Measurements from ENCODE around the gene ARHGAP26.

ARHGAP26 gene

DNA sequence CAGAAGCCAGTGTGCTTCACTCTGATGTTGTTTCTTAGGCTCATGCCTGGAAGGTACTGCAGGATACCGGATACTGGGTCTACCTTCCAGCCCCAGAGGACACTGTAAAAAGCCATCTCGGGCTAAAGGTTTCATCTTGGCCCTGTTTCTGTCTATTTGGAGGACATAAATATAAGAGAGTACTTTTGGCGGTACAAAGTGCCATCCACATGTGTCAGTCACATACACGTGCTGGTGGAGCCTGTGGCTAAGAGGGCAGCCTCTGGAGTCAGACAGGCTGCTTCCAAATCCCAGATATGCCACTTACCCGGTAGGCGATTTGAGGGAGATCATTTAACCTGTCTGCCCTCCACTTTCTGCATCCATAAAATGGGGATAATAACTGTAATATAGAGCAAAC lies 472.9 kb downstream of the ARHGAP26 start:
- no peak for DNase-seq

DNA sequence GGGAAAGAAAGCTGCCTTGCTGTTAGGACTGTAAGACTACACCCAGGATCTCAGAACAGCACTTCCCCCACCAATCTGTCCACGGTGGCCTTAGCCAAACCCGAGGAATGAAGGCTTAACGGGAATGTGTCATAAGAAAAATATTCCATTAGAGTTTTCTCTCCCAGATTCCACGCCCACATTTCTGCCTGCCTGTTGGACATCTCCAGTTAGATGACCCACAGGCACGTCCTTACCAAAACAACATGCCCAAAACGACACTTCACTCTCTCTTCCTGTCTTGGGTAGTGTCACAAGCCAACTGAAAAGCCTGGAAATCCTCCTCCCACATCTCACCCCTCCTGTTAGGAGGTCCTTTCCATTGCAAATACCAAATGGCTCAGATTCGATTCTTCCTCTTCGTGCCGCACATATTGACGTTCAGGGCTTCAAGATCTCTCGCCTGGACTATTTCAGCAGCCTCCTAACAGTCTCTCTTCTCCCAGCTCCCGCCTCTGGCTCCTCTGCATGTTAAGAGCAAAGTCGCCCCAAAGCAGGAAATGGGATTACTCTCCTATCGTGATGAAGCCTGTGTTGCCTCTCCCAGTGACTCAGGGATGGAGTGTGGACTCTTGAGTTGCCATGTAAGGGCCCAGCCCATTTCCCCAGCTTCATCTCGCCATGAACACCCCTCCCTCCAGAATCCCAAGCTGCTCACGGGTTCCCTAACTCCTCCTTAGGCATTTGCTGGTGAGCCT lies 474.0 kb downstream of the ARHGAP26 start:
- DNase-seq = no peak

DNA sequence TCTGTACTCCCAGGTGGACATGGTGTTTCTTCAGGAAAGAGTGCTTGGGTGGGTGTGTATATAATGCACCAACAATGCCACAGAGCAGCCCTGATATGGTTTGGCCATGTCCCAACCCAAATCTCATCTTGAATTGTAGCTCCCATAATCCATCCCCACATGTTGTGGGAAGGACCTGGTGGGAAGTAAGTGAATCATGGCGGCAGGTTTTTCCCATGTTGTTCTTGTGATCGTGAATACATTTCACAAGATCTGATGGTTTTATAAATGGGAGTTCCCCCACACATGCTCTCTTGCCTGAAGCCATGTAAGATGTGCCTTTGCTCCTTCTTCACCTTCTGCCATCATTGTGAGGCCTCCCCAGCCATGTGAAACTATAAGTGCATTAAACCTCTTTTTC lies 474.8 kb downstream of the ARHGAP26 start:
- DNase-seq = no peak

- peak; percentile 39 for DNase-seq
Observed at GRCh38 chr5:143245929-143246561, 475.9 kb downstream of the ARHGAP26 start.

- no peak for DNase-seq
Observed at GRCh38 chr5:143247134-143247815, 477.1 kb downstream of the ARHGAP26 start.

DNA sequence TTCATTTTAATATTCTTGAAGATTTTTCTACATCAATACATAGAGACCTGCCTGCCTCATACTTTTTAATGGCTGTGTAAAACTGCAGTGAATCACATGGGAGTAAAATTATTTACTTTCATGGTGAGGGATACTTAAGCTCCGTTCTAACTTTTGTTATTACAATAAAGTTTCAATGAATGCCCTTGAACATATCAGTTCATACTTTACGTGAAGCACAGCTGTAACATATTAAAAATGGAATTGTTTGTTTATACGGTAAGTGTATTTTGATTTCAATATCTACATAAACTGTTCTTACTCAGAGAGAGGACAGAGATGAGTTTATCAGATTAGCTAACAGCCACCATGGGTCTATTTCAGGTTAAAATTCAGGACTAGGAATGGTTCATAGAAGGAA lies 478.2 kb downstream of the ARHGAP26 start:
- DNase-seq = no peak

GRCh38 chr5:143248822-143249579 lies 478.8 kb downstream of the ARHGAP26 start:
- no peak for DNase-seq

DNA sequence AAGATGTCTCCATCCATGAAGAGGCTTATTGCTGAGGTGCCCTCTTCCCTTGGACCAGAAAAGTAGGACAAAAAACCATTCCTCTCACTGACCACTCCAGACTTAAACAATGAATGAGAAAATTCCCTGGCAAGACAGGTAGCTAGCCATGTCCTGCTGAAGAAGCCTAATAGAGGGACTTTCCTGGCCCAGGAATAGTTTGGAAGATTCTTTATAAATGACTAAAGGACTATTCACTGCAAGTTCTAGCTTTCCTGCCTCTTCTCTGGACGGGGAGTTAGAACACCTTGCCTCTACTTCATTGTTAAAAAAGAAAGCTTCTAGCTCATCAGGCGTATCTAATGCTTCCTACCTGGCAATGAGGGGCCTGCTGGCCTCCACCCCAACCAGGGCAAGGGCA lies 479.7 kb downstream of the ARHGAP26 start:
- no peak for DNase-seq

- DNase-seq = no peak
Observed at GRCh38 chr5:143251190-143251589, 481.0 kb downstream of the ARHGAP26 start.

GRCh38 chr5:143251946-143252345 lies 481.8 kb downstream of the ARHGAP26 start:
- no peak for DNase-seq

GRCh38 chr5:143254819-143255218 lies 484.6 kb downstream of the ARHGAP26 start:
- DNase-seq = no peak

DNA sequence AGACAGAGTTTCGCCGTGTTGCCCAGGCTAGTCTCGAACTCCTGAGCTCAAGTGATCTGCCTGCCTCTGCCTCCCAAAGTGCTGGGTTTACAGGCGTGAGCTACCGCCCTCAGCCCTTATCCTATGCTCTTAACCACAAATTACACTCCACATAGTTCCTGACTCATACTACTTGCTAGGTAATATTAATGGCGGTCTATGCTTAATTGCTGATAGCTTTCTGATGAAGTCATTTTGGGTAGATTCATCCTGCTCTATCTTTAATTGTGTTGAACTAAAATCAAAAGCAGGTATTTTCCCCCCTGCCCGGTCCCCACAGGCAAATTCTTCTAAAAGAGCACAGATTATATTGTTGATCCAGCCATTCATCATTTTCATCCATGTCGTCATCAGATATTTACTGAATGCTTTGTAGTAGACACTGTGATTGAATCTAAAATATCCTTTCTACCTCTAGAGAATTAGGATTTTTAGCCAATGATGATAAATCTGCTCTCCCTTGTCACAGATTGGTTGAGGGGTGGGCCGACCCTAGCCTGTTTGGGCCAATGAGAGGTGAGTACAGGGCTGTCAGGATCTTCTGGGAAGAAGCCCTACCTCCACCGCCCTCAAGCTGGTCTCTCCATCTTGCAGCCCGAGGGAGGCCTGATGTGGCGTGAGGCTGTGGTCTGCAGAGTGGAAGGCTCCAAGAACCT lies 488.5 kb downstream of the ARHGAP26 start:
- DNase-seq = no peak

DNA sequence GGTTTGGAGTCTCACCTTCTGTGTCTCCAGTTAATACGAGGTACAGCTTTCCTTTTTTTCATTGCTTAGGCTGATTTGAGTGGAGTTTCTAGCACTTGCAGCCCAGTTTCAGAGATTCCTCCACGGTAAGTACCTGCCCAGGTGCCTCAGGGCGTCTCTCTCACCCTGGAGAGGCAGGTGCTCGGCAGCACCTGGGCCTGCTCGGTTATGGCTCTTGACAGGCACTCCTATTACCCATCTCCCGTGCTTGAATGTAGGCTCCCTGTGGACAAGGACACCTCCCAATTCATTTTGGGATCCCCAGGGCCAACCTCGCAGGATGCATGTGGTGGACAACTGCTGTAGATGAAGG lies 489.1 kb downstream of the ARHGAP26 start:
- DNase-seq = no peak

DNA sequence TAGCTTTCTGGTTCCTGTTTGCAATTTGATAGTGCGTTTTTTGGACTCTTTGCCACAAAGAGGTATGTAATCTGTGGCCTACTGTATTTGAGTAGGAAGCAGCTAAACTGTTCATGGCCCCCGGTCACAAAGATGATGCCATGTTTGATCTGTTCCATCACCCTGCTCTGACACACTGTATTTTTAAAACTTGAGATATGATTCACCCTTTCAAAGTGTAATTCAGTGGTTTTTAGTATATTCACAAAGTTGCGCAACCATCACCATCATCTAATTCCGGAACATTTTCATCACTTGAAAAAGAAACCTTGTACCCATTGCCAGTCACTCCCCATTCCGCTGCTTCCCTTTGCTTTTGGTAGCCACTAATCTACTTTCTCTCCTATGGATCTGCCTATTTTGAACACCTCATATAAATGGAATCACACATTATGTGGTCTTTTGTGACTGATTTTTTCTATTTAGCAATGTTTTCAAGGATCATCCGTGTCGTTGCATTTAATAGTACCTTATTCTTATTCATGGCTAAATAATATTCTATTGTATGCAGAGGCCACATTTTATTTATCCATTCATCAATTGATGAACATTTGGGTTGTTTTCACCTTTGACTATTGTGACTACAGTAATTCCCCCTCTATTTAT lies 491.7 kb downstream of the ARHGAP26 start:
- DNase-seq = no peak

- no peak for DNase-seq
Observed at GRCh38 chr5:143262393-143263174, 492.4 kb downstream of the ARHGAP26 start.

GRCh38 chr5:143263272-143263810 lies 493.2 kb downstream of the ARHGAP26 start:
- no peak for DNase-seq

- no peak for DNase-seq
Observed at GRCh38 chr5:143265995-143266394, 495.8 kb downstream of the ARHGAP26 start.

GRCh38 chr5:143267186-143267585 lies 497.0 kb downstream of the ARHGAP26 start:
- no peak for DNase-seq

GRCh38 chr5:143268388-143268787 lies 498.2 kb downstream of the ARHGAP26 start:
- no peak for DNase-seq

DNA sequence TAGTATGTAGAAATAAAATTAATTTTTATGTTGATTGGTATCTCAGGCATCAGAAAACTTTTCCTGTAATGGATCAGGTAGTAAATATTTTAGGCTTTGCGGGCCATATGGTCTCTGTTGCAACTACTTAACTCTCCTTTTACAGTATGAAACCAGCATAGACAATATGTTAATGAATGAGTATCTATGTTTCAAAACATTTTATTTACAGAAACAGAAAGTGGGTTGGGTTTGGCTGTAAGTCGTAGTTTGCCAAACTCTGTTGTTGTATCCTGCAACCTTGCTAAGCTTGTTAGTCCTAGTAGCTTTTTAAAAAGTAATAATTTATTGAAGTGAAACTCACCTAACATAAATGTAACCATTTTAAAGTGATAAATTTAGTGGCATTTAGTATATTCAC lies 501.3 kb downstream of the ARHGAP26 start:
- DNase-seq = no peak

- DNase-seq = no peak
Observed at GRCh38 chr5:143274952-143275351, 504.8 kb downstream of the ARHGAP26 start.
